ENCODE measurements around the gene CTSL.
A peak's percentile ranks its signal among the peaks of the same experiment; 100 is the strongest.

The CTSL gene

GRCh38 chr9:87701931-87702421 is 23.9 kb upstream of the CTSL start:
- no peak for DNase-seq

- DNase-seq = no peak
Observed at GRCh38 chr9:87702921-87703320, 23.0 kb upstream of the CTSL start.

- no peak for DNase-seq
Observed at GRCh38 chr9:87703636-87704276, 22.2 kb upstream of the CTSL start.

- no peak for DNase-seq
Observed at GRCh38 chr9:87704342-87704741, 21.6 kb upstream of the CTSL start.

GRCh38 chr9:87706066-87706739 is 19.7 kb upstream of the CTSL start:
- no peak for DNase-seq

GRCh38 chr9:87707805-87708506 is 18.0 kb upstream of the CTSL start:
- no peak for DNase-seq

- no peak for DNase-seq
Observed at GRCh38 chr9:87708546-87708945, 17.4 kb upstream of the CTSL start.

GRCh38 chr9:87708986-87709728 is 16.8 kb upstream of the CTSL start:
- no peak for DNase-seq

GRCh38 chr9:87710443-87710842 is 15.5 kb upstream of the CTSL start:
- DNase-seq = no peak

GRCh38 chr9:87711857-87712800 is 13.8 kb upstream of the CTSL start:
- no peak for DNase-seq

- DNase-seq = no peak
Observed at GRCh38 chr9:87712801-87713277, 13.1 kb upstream of the CTSL start.

- DNase-seq = peak; percentile 66
Observed at GRCh38 chr9:87713278-87713987, 12.5 kb upstream of the CTSL start.

GRCh38 chr9:87713988-87714330 is 12.0 kb upstream of the CTSL start:
- DNase-seq = no peak

GRCh38 chr9:87714819-87715218 is 11.1 kb upstream of the CTSL start:
- DNase-seq = no peak

- DNase-seq = no peak
Observed at GRCh38 chr9:87716141-87716540, 9.8 kb upstream of the CTSL start.

- DNase-seq = no peak
Observed at GRCh38 chr9:87717456-87717855, 8.5 kb upstream of the CTSL start.

- DNase-seq = no peak
Observed at GRCh38 chr9:87718231-87718630, 7.7 kb upstream of the CTSL start.

- no peak for DNase-seq
Observed at GRCh38 chr9:87718852-87719612, 6.9 kb upstream of the CTSL start.

GRCh38 chr9:87720173-87720572 is 5.7 kb upstream of the CTSL start:
- DNase-seq = no peak

- DNase-seq = no peak
Observed at GRCh38 chr9:87722393-87723088, 3.4 kb upstream of the CTSL start.
